Stimulated activated CD4-positive, alpha-beta T cell treated with anti-CD3 and anti-CD28 coated beads, Interleukin-1b, Interleukin-23, amount 100 ng/mL, for 4 hours (primary cell): ENCODE measurements around the gene LDLRAD4.
"Not testable (repeated sequence)": the region's sequence is repeated elsewhere in the genome, so short reads cannot be mapped to it uniquely, and the experiment has no call there.

ENCODE experiments used
- DNase-seq, 2 donors: peaks; one replicate each; pipeline ENCODE4 v3.0.0-alpha.2; 2020; ENCODE audit warnings: low read depth in 2 of 2

The LDLRAD4 gene

GRCh38 chr18:13335903-13336302 lies 117.3 kb downstream of the LDLRAD4 start:
- DNase-seq = no peak

- DNase-seq = no peak
These were observed 118.3 kb downstream of the LDLRAD4 start for GRCh38 chr18:13336841-13337240.

GRCh38 chr18:13337369-13337768 lies 118.8 kb downstream of the LDLRAD4 start:
- no peak for DNase-seq

- no peak for DNase-seq
These were observed 119.8 kb downstream of the LDLRAD4 start for GRCh38 chr18:13338318-13338717.

- no peak for DNase-seq
These were observed 121.1 kb downstream of the LDLRAD4 start for GRCh38 chr18:13339653-13340052.

- not testable (repeated sequence) for DNase-seq
These were observed 127.9 kb downstream of the LDLRAD4 start for GRCh38 chr18:13346449-13346848.

GRCh38 chr18:13353084-13353823 lies 134.7 kb downstream of the LDLRAD4 start:
- no peak for DNase-seq

- DNase-seq = no peak
These were observed 135.8 kb downstream of the LDLRAD4 start for GRCh38 chr18:13354402-13354801.

GRCh38 chr18:13356032-13356431 lies 137.5 kb downstream of the LDLRAD4 start:
- no peak for DNase-seq

- DNase-seq = no peak
These were observed 138.7 kb downstream of the LDLRAD4 start for GRCh38 chr18:13357289-13357688.

GRCh38 chr18:13359210-13359609 lies 140.7 kb downstream of the LDLRAD4 start:
- no peak for DNase-seq

- no peak for DNase-seq
These were observed 142.9 kb downstream of the LDLRAD4 start for GRCh38 chr18:13361431-13361830.

- no peak for DNase-seq
These were observed 143.5 kb downstream of the LDLRAD4 start for GRCh38 chr18:13362051-13362450.

GRCh38 chr18:13362607-13363006 lies 144.0 kb downstream of the LDLRAD4 start:
- no peak for DNase-seq

GRCh38 chr18:13363359-13363758 lies 144.8 kb downstream of the LDLRAD4 start:
- DNase-seq = no peak

- DNase-seq = no peak
These were observed 146.2 kb downstream of the LDLRAD4 start for GRCh38 chr18:13364721-13365205.

- no peak for DNase-seq
These were observed 147.6 kb downstream of the LDLRAD4 start for GRCh38 chr18:13366131-13366530.

- no peak for DNase-seq
These were observed 148.0 kb downstream of the LDLRAD4 start for GRCh38 chr18:13366541-13366940.

GRCh38 chr18:13366962-13367892 lies 148.7 kb downstream of the LDLRAD4 start:
- no peak for DNase-seq

- no peak for DNase-seq
These were observed 149.7 kb downstream of the LDLRAD4 start for GRCh38 chr18:13368080-13368813.

GRCh38 chr18:13369353-13369752 lies 150.8 kb downstream of the LDLRAD4 start:
- no peak for DNase-seq
